Neural crest cell (in vitro differentiated cells): ENCODE data around the gene KAT6B. TPM values are rescaled to one million over a fixed set of nuclear protein-coding genes. Genes with fewer than 3 reads are reported as not detected.
A peak's percentile ranks its signal among the peaks of the same experiment; 100 is the strongest.

ENCODE experiments used
- DNase-seq: peaks from one replicate; pipeline ENCODE4 v3.0.0; 2021; ENCODE audit warnings: low read depth, mixed read lengths, low spot score
- H3K27ac Mint-ChIP-seq: one replicate; pipeline ENCODE4 v1.8.0; 2021; ENCODE audit warnings: mild to moderate bottlenecking, mixed read lengths; ENCODE audit not compliant: unreplicated experiment
- H3K27me3 Mint-ChIP-seq: 2 replicates; pipeline ENCODE4 v1.8.0; 2021; ENCODE audit warnings: low read depth, mild to moderate bottlenecking, mixed read lengths
- H3K36me3 Mint-ChIP-seq: 2 replicates; pipeline ENCODE4 v1.8.0; 2021; ENCODE audit warnings: low read depth, mild to moderate bottlenecking, mixed read lengths
- H3K4me1 Mint-ChIP-seq: 2 replicates; pipeline ENCODE4 v1.8.0; 2021; ENCODE audit warnings: mixed read lengths
- H3K4me3 Mint-ChIP-seq: one replicate; pipeline ENCODE4 v1.8.0; 2021; ENCODE audit warnings: mild to moderate bottlenecking, mixed read lengths
- H3K9me3 Mint-ChIP-seq: 2 replicates; pipeline ENCODE4 v1.8.0; 2021; ENCODE audit warnings: mixed read lengths
- total RNA-seq: library from RNA; stranded (reverse); gene quantifications from 2 replicates; pipeline ENCODE4 v1.2.1, GENCODE V29; 2021
- TF ChIP-seq, protein P1 (sequence below): fragments of 200-600 bp; sonication (generic); conservative IDR thresholded peaks from 2 replicates; pipeline ENCODE4 v1.5.0; 2021; ENCODE audit warnings: antibody characterized with exemption, mild to moderate bottlenecking

The KAT6B gene
- total RNA-seq, 1 donor from 2014 or later: 34.2 TPM

DNA sequence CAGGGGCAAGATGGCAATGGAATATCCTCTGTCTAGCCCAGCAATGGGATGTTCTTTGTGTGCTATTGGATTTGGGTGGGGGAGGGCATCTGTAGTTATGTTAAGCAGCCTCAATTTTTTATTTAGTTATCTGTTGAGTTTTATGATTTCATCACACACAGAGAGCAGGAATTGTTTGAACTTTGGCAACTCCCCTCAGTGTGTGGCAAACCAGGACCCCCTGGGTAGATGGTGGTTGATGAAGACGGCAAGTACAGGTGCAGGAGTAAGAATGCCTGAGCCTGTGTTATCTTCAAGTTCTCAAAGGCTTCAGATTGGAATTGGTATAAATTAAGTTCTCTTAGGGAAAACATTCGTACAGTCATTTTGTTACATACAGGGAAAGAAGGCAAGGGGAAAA, 142.7 kb downstream of the KAT6B start:
- peaks cover 5% of the 10 kb centered on the region for H3K9me3 Mint-ChIP-seq
- H3K4me1 Mint-ChIP-seq: peaks cover 33% of the 10 kb centered on the region
- no peak overlapping the region for H3K4me3 Mint-ChIP-seq
- H3K27me3 Mint-ChIP-seq: no peaks in the 10 kb centered on the region
- TF ChIP-seq, protein P1, sequence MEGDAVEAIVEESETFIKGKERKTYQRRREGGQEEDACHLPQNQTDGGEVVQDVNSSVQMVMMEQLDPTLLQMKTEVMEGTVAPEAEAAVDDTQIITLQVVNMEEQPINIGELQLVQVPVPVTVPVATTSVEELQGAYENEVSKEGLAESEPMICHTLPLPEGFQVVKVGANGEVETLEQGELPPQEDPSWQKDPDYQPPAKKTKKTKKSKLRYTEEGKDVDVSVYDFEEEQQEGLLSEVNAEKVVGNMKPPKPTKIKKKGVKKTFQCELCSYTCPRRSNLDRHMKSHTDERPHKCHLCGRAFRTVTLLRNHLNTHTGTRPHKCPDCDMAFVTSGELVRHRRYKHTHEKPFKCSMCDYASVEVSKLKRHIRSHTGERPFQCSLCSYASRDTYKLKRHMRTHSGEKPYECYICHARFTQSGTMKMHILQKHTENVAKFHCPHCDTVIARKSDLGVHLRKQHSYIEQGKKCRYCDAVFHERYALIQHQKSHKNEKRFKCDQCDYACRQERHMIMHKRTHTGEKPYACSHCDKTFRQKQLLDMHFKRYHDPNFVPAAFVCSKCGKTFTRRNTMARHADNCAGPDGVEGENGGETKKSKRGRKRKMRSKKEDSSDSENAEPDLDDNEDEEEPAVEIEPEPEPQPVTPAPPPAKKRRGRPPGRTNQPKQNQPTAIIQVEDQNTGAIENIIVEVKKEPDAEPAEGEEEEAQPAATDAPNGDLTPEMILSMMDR: no peak
- peaks cover 12% of the 10 kb centered on the region for H3K36me3 Mint-ChIP-seq
- no peak for DNase-seq
- peak overlapping the region; percentile 9 for H3K27ac Mint-ChIP-seq

DNA sequence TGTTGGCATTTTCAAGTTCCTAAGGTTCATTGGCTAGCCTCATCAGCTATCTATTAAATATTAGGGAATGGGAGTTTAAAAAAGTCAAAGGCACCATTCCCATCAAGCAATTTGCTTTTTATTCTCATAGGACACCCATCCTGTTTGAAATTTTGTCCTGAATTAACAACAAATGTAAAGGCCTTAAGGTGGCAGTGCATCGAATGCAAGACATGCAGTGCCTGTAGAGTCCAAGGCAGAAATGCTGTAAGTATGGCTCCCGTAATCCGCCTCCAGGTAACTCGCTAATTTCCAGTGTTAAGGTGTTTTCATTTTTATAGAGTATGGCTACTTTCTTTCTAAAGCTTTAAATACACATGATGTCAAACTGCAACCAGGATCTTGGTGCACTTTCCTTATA, 143.1 kb downstream of the KAT6B start:
- Mint-ChIP-seq H3K4me3 (no peak overlapping the region), H3K4me1 (peaks cover 29% of the 10 kb centered on the region), H3K27me3 (no peaks in the 10 kb centered on the region), H3K27ac (no peak overlapping the region), H3K36me3 (peaks cover 9% of the 10 kb centered on the region), H3K9me3 (peaks cover 2% of the 10 kb centered on the region)
- DNase-seq: no peak
- TF ChIP-seq, protein P1: no peak

DNA sequence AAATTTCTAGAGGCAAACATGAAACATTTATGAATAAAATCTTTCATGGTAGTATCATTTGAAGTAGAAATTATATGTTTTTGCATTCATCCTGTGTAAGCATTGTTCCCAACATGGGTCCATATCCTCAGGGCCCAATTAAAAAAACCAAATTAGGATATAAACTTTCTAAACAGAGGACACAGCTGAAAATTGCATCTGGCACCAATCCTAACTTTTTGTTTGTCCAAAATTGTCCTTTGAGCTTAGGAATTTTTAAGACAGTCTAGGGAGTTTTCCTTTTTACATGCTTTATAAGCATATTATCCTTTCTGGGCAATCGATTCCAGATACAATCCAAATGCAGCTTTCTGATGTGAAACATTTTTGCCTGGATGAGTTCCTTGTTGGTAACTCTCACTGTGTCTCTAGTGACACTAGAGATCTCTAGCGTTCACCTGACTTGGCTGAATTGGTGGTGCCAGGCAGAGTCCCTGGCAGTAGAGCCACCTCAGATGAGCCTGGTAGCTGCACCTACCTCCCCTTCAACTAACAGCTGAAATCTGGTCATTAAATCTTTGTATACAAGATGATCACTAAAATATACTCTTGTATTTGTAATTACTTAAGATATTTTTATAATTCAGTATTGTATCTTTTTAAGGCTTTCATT, 147.5 kb downstream of the KAT6B start:
- Mint-ChIP-seq H3K4me3 (no peak overlapping the region), H3K36me3 (peaks cover 8% of the 10 kb centered on the region)
- no peak for DNase-seq

DNA sequence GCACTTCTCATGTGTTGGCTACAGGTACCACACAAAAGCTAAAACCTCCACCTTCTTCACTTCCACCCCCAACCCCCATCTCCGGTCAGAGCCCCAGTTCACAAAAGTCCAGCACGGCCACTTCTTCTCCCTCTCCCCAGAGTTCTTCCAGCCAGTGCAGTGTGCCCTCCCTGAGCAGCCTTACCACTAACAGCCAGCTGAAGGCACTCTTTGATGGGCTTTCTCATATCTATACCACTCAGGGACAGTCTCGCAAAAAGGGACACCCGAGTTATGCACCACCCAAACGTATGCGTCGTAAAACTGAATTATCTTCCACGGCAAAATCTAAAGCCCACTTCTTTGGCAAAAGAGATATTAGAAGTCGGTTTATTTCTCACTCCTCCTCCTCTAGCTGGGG, 149.4 kb downstream of the KAT6B start:
- Mint-ChIP-seq H3K27ac (no peak overlapping the region), H3K9me3 (no peaks in the 10 kb centered on the region), H3K27me3 (no peaks in the 10 kb centered on the region), H3K4me3 (no peak overlapping the region), H3K36me3 (peaks cover 8% of the 10 kb centered on the region), H3K4me1 (peaks cover 4% of the 10 kb centered on the region)
- TF ChIP-seq, protein P1: no peak
- DNase-seq: no peak

More for the DNA sequence above, 147.5 kb downstream of the KAT6B start:
- Mint-ChIP-seq H3K9me3 (no peaks in the 10 kb centered on the region), H3K27ac (no peak overlapping the region), H3K4me1 (peaks cover 11% of the 10 kb centered on the region), H3K27me3 (no peaks in the 10 kb centered on the region)
- TF ChIP-seq, protein P1: no peak

DNA sequence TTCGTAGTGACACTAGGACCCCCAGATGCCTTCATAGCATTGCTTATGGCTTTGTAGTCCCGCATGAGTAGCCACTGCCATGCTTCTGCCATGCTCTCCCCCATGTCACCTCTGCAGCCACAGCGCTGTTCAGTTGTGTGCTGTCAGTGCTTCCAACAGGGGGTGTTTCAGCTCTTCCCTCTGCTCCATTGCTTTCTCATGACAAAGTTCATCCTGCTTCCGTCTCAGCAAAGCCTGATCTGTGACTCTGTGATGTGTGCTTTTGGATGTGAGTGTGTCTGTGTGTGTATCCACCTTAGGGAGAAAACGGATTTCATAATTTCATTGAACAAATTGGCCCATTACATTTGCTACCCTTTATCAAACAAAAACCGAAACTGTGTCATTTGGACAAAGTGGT, 150.2 kb downstream of the KAT6B start:
- peaks cover 8% of the 10 kb centered on the region for H3K36me3 Mint-ChIP-seq
- H3K27ac Mint-ChIP-seq: no peak overlapping the region
- DNase-seq: no peak
- no peaks in the 10 kb centered on the region for H3K27me3 Mint-ChIP-seq
- H3K4me1 Mint-ChIP-seq: peaks cover 4% of the 10 kb centered on the region
- no peaks in the 10 kb centered on the region for H3K9me3 Mint-ChIP-seq
- TF ChIP-seq, protein P1: no peak
- H3K4me3 Mint-ChIP-seq: no peak overlapping the region
